ENCODE results near the gene FXYD7.

GRCh38 chr19:35136231-35136630 lies 6.8 kb upstream of the FXYD7 start:
- no peak for TF ChIP-seq SIN3A (IDR thresholded peaks at IDR 0.05; ENCODE audit: borderline replicate concordance, insufficient read depth, low read length)
- TF ChIP-seq POLR2AphosphoS5 (IDR thresholded peaks at IDR 0.05; ENCODE audit: low read depth, low read length), result no peak
